Liver (tissue), 3 donors: ENCODE results near the gene IQCE.

Source experiments
- CTCF ChIP-seq: fragments of 150-350 bp; IDR thresholded peaks from 2 replicates; pipeline ENCODE4 v1.5.1; 2017; ENCODE audit warnings: improper control_type of control experiment, low read depth, low read length; ENCODE audit not compliant: missing input control
- RAD21 ChIP-seq, 2 donors: IDR thresholded peaks; 2 replicates each; pipeline ENCODE4 v1.6.1; 2016; ENCODE audit warnings: antibody characterized with exemption in 2 of 2, mild to moderate bottlenecking in 2 of 2
- REST ChIP-seq: IDR thresholded peaks from 2 replicates; pipeline ENCODE4 v1.6.1; 2016; ENCODE audit warnings: antibody characterized with exemption, mild to moderate bottlenecking
- donor health status: healthy.
- donor health status: healthy.

- TF ChIP-seq RAD21 (IDR thresholded peaks at IDR 0.05) (no peak), REST (no peak), CTCF (no peak)
Measured at GRCh38 chr7:2651336-2651735, 92.6 kb downstream of the IQCE start.
